Measurements from ENCODE around the gene ATXN8OS.

ATXN8OS gene

GRCh38 chr13:70162141-70162540, 54.5 kb downstream of the ATXN8OS start:
- ATAC-seq: no peak
- TF ChIP-seq ZC3H10 (CRISPR knock-in tag; IDR thresholded peaks at IDR 0.05) (no peak), CREB5 (CRISPR knock-in tag; IDR thresholded peaks at IDR 0.05; ENCODE audit: low read depth) (no peak), ZFP3 (CRISPR knock-in tag; IDR thresholded peaks at IDR 0.05) (no peak), GLIS3 (CRISPR knock-in tag; IDR thresholded peaks at IDR 0.05) (no peak), RARB (CRISPR knock-in tag; IDR thresholded peaks at IDR 0.05) (no peak), ZNF8 (CRISPR knock-in tag; IDR thresholded peaks at IDR 0.05) (no peak), TOX (CRISPR knock-in tag; IDR thresholded peaks at IDR 0.05; ENCODE audit: borderline replicate concordance) (no peak), CSDC2 (CRISPR knock-in tag; IDR thresholded peaks at IDR 0.05) (no peak), POU6F1 (CRISPR knock-in tag; IDR thresholded peaks at IDR 0.05; ENCODE audit: borderline replicate concordance, low read depth) (no peak), ZFP30 (CRISPR knock-in tag; IDR thresholded peaks at IDR 0.05) (no peak), TCF4 (CRISPR knock-in tag; IDR thresholded peaks at IDR 0.05; ENCODE audit: borderline replicate concordance) (no peak), ESRRG (CRISPR knock-in tag; IDR thresholded peaks at IDR 0.05) (no peak), ISL1 (CRISPR knock-in tag; IDR thresholded peaks at IDR 0.05) (no peak), ARNTL (CRISPR knock-in tag; IDR thresholded peaks at IDR 0.05; ENCODE audit: borderline replicate concordance, low read depth) (no peak), BACH2 (CRISPR knock-in tag; IDR thresholded peaks at IDR 0.05; ENCODE audit: borderline replicate concordance) (no peak), SNAI2 (CRISPR knock-in tag; IDR thresholded peaks at IDR 0.05) (no peak), CSRNP3 (CRISPR knock-in tag; IDR thresholded peaks at IDR 0.05) (no peak), PPARA (CRISPR knock-in tag; IDR thresholded peaks at IDR 0.05; ENCODE audit: borderline replicate concordance) (no peak)
- TF ChIP-seq, protein P1, sequence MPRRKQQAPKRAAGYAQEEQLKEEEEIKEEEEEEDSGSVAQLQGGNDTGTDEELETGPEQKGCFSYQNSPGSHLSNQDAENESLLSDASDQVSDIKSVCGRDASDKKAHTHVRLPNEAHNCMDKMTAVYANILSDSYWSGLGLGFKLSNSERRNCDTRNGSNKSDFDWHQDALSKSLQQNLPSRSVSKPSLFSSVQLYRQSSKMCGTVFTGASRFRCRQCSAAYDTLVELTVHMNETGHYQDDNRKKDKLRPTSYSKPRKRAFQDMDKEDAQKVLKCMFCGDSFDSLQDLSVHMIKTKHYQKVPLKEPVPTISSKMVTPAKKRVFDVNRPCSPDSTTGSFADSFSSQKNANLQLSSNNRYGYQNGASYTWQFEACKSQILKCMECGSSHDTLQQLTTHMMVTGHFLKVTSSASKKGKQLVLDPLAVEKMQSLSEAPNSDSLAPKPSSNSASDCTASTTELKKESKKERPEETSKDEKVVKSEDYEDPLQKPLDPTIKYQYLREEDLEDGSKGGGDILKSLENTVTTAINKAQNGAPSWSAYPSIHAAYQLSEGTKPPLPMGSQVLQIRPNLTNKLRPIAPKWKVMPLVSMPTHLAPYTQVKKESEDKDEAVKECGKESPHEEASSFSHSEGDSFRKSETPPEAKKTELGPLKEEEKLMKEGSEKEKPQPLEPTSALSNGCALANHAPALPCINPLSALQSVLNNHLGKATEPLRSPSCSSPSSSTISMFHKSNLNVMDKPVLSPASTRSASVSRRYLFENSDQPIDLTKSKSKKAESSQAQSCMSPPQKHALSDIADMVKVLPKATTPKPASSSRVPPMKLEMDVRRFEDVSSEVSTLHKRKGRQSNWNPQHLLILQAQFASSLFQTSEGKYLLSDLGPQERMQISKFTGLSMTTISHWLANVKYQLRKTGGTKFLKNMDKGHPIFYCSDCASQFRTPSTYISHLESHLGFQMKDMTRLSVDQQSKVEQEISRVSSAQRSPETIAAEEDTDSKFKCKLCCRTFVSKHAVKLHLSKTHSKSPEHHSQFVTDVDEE (CRISPR knock-in tag; IDR thresholded peaks at IDR 0.05): no peak

- no peak for ATAC-seq
- TF ChIP-seq, protein P2, sequence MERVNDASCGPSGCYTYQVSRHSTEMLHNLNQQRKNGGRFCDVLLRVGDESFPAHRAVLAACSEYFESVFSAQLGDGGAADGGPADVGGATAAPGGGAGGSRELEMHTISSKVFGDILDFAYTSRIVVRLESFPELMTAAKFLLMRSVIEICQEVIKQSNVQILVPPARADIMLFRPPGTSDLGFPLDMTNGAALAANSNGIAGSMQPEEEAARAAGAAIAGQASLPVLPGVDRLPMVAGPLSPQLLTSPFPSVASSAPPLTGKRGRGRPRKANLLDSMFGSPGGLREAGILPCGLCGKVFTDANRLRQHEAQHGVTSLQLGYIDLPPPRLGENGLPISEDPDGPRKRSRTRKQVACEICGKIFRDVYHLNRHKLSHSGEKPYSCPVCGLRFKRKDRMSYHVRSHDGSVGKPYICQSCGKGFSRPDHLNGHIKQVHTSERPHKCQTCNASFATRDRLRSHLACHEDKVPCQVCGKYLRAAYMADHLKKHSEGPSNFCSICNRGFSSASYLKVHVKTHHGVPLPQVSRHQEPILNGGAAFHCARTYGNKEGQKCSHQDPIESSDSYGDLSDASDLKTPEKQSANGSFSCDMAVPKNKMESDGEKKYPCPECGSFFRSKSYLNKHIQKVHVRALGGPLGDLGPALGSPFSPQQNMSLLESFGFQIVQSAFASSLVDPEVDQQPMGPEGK (CRISPR knock-in tag; IDR thresholded peaks at IDR 0.05; ENCODE audit: borderline replicate concordance): no peak
- TF ChIP-seq POU6F1 (CRISPR knock-in tag; IDR thresholded peaks at IDR 0.05; ENCODE audit: borderline replicate concordance, low read depth): no peak
Measured at GRCh38 chr13:70170689-70171088, 63.1 kb downstream of the ATXN8OS start.

DNA sequence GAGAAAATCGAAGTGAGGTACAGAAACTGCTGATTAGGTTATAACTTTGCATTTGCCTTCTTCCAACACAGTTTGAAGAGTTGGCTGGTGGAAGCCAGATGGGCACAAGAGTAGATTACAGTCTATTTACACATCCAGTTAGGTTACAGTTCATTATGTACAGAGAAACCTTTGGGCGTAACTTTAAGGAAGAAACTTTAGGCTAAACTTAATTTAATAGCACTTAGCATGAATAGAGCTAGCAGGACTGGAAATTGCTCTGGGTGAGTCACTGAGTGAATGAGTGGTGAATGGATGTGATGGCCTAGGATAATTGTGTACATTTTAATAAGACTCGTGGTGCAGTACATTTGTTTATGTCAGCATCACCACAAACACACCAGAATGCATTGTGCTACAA, 63.5 kb downstream of the ATXN8OS start:
- ATAC-seq: no peak
- TF ChIP-seq ISL1 (CRISPR knock-in tag; IDR thresholded peaks at IDR 0.05) (peak; percentile 63), TOX (CRISPR knock-in tag; IDR thresholded peaks at IDR 0.05; ENCODE audit: borderline replicate concordance) (no peak)
